ENCODE data around the gene GADL1.
A peak's percentile ranks its signal among the peaks of the same experiment; 100 is the strongest.

GADL1 gene

GRCh38 chr3:30924763-30925162, 30.3 kb upstream of the GADL1 start:
- TF ChIP-seq Cebpa-rat (IDR thresholded peaks at IDR 0.05), result no peak
- no peaks in the 10 kb centered on the region for H3K27me3 ChIP-seq
- H3K4me2 ChIP-seq, result no peak overlapping the region
- H3K9ac ChIP-seq, result no peak overlapping the region
- H3K4me1 ChIP-seq, result no peaks in the 10 kb centered on the region
- H4K20me1 ChIP-seq, result no peaks in the 10 kb centered on the region
- no peaks in the 10 kb centered on the region for H3K36me3 ChIP-seq
- no peak overlapping the region for H3K27ac ChIP-seq
- H3K4me3 ChIP-seq, result no peak overlapping the region
- peaks cover 16 to 40% (median 25%) of the 10 kb centered on the region in 11 experiments for H3K9me3 ChIP-seq (replicated peaks in 1 of 11)

DNA sequence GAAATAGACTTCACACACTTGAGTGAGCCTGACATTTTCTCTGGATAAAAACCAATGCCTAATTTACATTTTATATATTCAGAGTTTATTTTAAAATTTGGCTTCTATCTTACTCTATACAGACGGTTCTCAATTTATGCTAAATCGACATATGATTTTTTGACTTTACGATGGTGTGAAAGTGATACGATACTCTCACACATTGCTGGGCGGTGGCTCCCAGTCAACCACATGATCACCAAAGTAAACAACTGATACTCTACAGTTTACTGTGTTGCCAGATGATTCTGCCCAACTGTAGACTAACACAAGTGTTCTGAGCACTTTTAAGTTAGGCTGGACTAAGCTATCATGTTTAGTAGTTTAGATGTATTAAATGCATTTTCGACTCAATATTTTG, 25.1 kb upstream of the GADL1 start:
- H3K36me3 ChIP-seq, result no peaks in the 10 kb centered on the region
- no peak for TF ChIP-seq Cebpa-rat (IDR thresholded peaks at IDR 0.05)

GRCh38 chr3:30918761-30919160, 24.3 kb upstream of the GADL1 start:
- H3K36me3 ChIP-seq, result no peaks in the 10 kb centered on the region
- no peaks in the 10 kb centered on the region for H3K27me3 ChIP-seq
- no peak overlapping the region for H3K9ac ChIP-seq
- H4K20me1 ChIP-seq, result no peaks in the 10 kb centered on the region
- no peak overlapping the region for H3K27ac ChIP-seq
- H3K9me3 ChIP-seq (replicated peaks in 1 of 11), result peaks cover 20 to 38% (median 31%) of the 10 kb centered on the region in 11 experiments
- no peak for TF ChIP-seq Cebpa-rat (IDR thresholded peaks at IDR 0.05)
- no peak overlapping the region for H3K4me3 ChIP-seq
- H3K4me2 ChIP-seq, result no peak overlapping the region
- H3K4me1 ChIP-seq, result 0 out of 20 replicates have a peak, but pooled peaks cover 0 to 9% (median 0%) of the 10 kb centered on the region in 10 experiments

More for the DNA sequence above, 25.1 kb upstream of the GADL1 start:
- H3K9me3 ChIP-seq (replicated peaks in 1 of 11), result peaks cover 20 to 38% (median 31%) of the 10 kb centered on the region in 11 experiments
- H3K9ac ChIP-seq, result no peak overlapping the region
- H3K4me1 ChIP-seq, result 0 out of 20 replicates have a peak, but pooled peaks cover 0 to 9% (median 0%) of the 10 kb centered on the region in 10 experiments
- H3K27me3 ChIP-seq, result no peaks in the 10 kb centered on the region
- no peaks in the 10 kb centered on the region for H4K20me1 ChIP-seq
- H3K4me3 ChIP-seq, result no peak overlapping the region
- H3K4me2 ChIP-seq, result no peak overlapping the region
- H3K27ac ChIP-seq, result no peak overlapping the region

DNA sequence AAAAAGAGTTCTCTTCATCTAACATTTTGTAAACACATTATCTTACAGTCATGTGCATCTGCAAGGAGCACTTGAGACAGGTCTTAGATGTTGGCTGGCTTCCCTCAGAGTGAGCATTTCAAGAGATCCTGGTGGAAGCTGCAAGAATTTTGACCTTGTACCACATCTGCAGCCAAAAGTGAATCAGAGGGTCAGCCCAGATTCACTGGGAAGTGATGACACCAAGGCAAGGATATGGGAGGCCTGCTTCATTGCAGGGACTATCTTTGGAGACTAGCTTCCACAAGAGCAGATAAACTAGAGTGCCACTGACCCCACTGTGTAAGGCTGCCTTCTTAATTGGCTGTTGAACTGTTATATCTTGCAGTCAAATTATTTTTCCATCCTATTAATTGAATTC, 21.3 kb upstream of the GADL1 start:
- H3K4me1 ChIP-seq, result 0 out of 20 replicates have a peak, but pooled peaks cover 0 to 9% (median 0%) of the 10 kb centered on the region in 10 experiments

GRCh38 chr3:30914696-30915095, 20.2 kb upstream of the GADL1 start:
- H4K20me1 ChIP-seq, result no peaks in the 10 kb centered on the region
- H3K27me3 ChIP-seq, result no peaks in the 10 kb centered on the region
- H3K4me3 ChIP-seq, result no peak overlapping the region
- H3K4me2 ChIP-seq, result no peak overlapping the region
- 0 out of 20 replicates have a peak, but pooled peaks cover 0 to 9% (median 0%) of the 10 kb centered on the region in 10 experiments for H3K4me1 ChIP-seq
- H3K27ac ChIP-seq, result no peak overlapping the region
- H3K36me3 ChIP-seq, result no peaks in the 10 kb centered on the region
- no peak for TF ChIP-seq Cebpa-rat (IDR thresholded peaks at IDR 0.05)
- H3K9ac ChIP-seq, result no peak overlapping the region
- H3K9me3 ChIP-seq (replicated peaks in 1 of 11), result peaks cover 2 to 12% (median 6%) of the 10 kb centered on the region in 11 experiments; a peak in 20 of 22 replicates

More for the DNA sequence above, 21.3 kb upstream of the GADL1 start:
- no peak overlapping the region for H3K9ac ChIP-seq
- no peaks in the 10 kb centered on the region for H4K20me1 ChIP-seq
- H3K9me3 ChIP-seq (replicated peaks in 1 of 11), result peaks cover 12 to 23% (median 17%) of the 10 kb centered on the region in 11 experiments
- H3K4me3 ChIP-seq, result no peak overlapping the region
- H3K27me3 ChIP-seq, result no peaks in the 10 kb centered on the region
- H3K36me3 ChIP-seq, result no peaks in the 10 kb centered on the region
- H3K4me2 ChIP-seq, result no peak overlapping the region
- no peak for TF ChIP-seq Cebpa-rat (IDR thresholded peaks at IDR 0.05)
- no peak overlapping the region for H3K27ac ChIP-seq

- Histone ChIP-seq H3K4me2 (no peak overlapping the region), H3K9me3 (replicated peaks in 1 of 11) (no peaks in the 10 kb centered on the region), H3K36me3 (no peaks in the 10 kb centered on the region), H3K27ac (no peak overlapping the region), H3K27me3 (no peaks in the 10 kb centered on the region), H4K20me1 (no peaks in the 10 kb centered on the region), H3K9ac (no peak overlapping the region), H3K4me1 (0 out of 20 replicates have a peak, but pooled peaks cover 0 to 3% (median 0%) of the 10 kb centered on the region in 10 experiments), H3K4me3 (no peak overlapping the region)
- no peak for TF ChIP-seq Cebpa-rat (IDR thresholded peaks at IDR 0.05)
Observed at GRCh38 chr3:30913176-30913575, 18.7 kb upstream of the GADL1 start.

DNA sequence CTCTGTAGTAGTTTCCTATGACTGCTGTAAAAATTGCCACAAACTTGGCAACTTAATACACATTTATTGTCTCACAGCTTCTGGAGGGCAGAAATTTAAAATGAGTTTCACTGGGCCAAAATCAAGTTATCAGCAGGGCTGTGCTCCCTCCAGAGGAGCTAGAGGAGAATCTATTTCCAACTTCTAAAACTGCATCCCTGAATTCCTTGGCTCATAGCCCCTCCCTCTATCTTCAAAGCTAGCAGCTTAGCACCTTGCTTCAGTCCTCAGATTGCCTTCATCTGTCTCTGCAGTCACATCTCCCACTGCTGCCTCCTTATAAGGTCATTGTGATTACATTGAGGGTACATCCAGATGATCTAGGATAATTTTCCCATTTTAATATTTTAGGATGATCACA, 17.8 kb upstream of the GADL1 start:
- Histone ChIP-seq H3K4me1 (no peaks in the 10 kb centered on the region), H3K27me3 (no peaks in the 10 kb centered on the region), H3K4me3 (no peak overlapping the region), H3K9ac (no peak overlapping the region), H3K36me3 (no peaks in the 10 kb centered on the region), H3K9me3 (replicated peaks in 1 of 11) (no peaks in the 10 kb centered on the region; a peak in 1 of 22 replicates), H3K4me2 (no peak overlapping the region), H4K20me1 (no peaks in the 10 kb centered on the region), H3K27ac (no peak overlapping the region)
- no peak for TF ChIP-seq Cebpa-rat (IDR thresholded peaks at IDR 0.05)

DNA sequence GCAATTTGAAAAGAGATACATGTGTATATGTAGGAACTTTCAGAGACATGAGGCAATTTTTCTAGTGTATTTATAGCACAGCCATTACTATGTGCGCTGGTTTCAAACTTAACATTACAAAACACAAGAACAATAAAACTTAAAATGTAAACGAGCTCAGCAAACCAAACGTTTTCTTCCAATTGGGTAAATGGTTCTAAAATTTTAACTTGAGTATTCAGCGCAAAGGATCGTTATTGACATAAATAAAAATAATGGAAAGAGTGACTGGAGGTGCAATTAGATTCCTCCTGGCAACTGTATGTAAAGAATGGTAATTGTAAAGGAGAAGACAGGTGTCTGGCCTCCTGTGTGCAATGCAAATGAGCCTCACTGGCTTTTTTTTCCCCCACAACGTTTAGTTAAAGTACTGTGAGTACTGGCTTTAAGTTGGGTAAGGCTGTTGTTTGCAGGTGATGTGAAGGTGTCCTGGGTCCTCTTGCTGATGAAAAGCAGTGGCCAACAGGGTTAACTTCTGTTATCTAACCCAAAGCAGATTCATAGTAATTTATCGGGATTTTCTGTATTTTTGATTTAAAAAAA, 14.1 kb upstream of the GADL1 start:
- Histone ChIP-seq H3K9me3 (replicated peaks in 1 of 11) (no peaks in the 10 kb centered on the region; a peak in 1 of 22 replicates), H3K4me3 (no peak overlapping the region), H3K4me2 (no peak overlapping the region), H3K9ac (no peak overlapping the region), H4K20me1 (no peaks in the 10 kb centered on the region), H3K36me3 (no peaks in the 10 kb centered on the region), H3K4me1 (no peaks in the 10 kb centered on the region), H3K27me3 (no peaks in the 10 kb centered on the region), H3K27ac (no peak overlapping the region)
- no peak for TF ChIP-seq Cebpa-rat (IDR thresholded peaks at IDR 0.05)

DNA sequence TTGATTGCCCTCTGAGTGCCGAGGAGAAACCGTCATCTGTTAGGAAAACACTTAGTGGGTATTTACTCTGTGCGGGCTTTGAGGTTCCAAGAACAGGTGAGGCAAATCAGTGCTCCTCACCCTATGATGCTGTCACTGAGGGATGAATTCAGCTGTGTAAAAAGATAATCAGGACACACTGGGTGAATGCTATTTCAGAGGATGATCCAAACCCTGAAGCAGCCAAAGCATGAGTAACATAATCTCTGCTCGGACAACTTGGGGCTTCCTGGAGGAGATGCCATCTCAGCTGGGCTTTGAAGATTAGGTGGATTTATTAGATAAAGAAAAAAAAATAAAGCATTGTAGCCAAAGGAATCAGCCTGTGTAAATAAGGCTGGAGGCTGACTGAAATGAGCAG, 10.5 kb upstream of the GADL1 start:
- Histone ChIP-seq H3K36me3 (no peaks in the 10 kb centered on the region), H3K27me3 (no peaks in the 10 kb centered on the region), H3K9me3 (replicated peaks in 1 of 11) (no peaks in the 10 kb centered on the region; a peak in 2 of 22 replicates), H3K9ac (no peak overlapping the region), H3K27ac (no peak overlapping the region), H3K4me1 (no peaks in the 10 kb centered on the region), H3K4me3 (no peak overlapping the region), H4K20me1 (no peaks in the 10 kb centered on the region), H3K4me2 (no peak overlapping the region)
- TF ChIP-seq Cebpa-rat (IDR thresholded peaks at IDR 0.05), result no peak

DNA sequence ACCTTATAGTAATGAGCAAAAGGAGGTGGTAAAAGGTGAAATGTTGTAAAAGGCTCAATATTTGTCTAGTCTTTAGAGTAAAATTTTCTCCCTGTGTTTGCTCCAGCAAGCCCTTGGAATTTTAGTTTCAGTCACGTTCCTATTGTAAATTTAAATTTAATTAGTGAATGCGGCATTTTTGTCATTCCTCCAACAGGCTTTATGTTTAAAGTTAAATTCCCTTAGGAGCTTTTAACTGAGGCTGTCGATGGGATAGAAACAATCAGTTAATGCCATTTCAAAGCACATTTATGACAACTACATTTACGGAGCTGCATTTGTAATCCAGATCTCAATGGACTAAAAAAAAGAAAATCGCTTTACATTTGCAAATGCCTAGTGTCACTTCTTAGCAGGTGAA, 868 bp upstream of the GADL1 start:
- TF ChIP-seq Cebpa-rat (IDR thresholded peaks at IDR 0.05), result no peak
- H3K27me3 ChIP-seq, result peaks cover 18 to 28% (median 20%) of the 10 kb centered on the region in 11 experiments
- H3K4me2 ChIP-seq, result peak overlapping the region in 5 of 11 experiments; percentile 87 to 98 (median 95); a peak in 5 of 22 replicates

More for the DNA sequence above, 868 bp upstream of the GADL1 start:
- Histone ChIP-seq H3K36me3 (no peaks in the 10 kb centered on the region), H3K9me3 (replicated peaks in 1 of 11) (peaks cover 0 to 12% (median 0%) of the 10 kb centered on the region in 11 experiments; a peak in 4 of 22 replicates), H3K4me1 (peaks cover 5 to 44% (median 30%) of the 10 kb centered on the region in 10 experiments; a peak in 18 of 20 replicates), H4K20me1 (no peaks in the 10 kb centered on the region), H3K27ac (no peak overlapping the region), H3K9ac (no peak overlapping the region), H3K4me3 (no peak overlapping the region)
